NB4 (cell line): ENCODE data around the gene SPAG17.

Experiments
- DNase-seq: peaks from one replicate; pipeline ENCODE4 v3.0.0; 2010; ENCODE audit warnings: low read depth
- H3K4me3 ChIP-seq: one replicate; pipeline ENCODE4 v1.5.1; 2011; ENCODE audit warnings: mild to moderate bottlenecking, low read depth, low read length, moderate library complexity
- MYC ChIP-seq: IDR thresholded peaks from 2 replicates; pipeline ENCODE4 v1.6.1; 2011; ENCODE audit warnings: low read depth, low read length
- POLR2A ChIP-seq: IDR thresholded peaks from 2 replicates; pipeline ENCODE4 v1.6.1; 2011; ENCODE audit warnings: mild to moderate bottlenecking; ENCODE audit not compliant: insufficient read length; ENCODE audit errors: extremely low read depth
- TF ChIP-seq, protein P1 (sequence below): IDR thresholded peaks from one replicate; pipeline ENCODE4 v1.5.1; 2012; ENCODE audit warnings: low read depth, low read length
- TF ChIP-seq, protein P2 (sequence below): IDR thresholded peaks from 2 replicates; pipeline ENCODE4 v1.6.1; 2011; ENCODE audit warnings: low read depth, low read length

Gene SPAG17

DNA sequence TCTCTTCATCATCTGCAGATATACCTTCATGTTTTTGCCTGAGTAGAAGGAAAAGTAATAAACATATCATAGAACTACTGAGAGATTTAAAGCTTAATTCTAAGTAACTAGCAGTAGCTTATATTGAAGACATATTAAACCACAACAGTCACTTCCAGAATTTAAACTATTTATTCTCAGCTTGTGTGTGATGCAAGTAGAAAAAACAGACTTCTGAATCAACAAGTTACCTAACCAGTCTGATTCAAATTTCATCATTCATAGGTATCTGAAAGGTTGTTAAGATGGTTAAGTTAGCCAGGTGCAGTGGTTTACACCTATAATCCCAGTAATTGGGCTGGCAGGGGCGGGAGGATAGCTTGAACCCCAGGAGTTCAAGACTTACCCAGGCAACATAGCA, 41.9 kb downstream of the SPAG17 start:
- TF ChIP-seq, protein P1, sequence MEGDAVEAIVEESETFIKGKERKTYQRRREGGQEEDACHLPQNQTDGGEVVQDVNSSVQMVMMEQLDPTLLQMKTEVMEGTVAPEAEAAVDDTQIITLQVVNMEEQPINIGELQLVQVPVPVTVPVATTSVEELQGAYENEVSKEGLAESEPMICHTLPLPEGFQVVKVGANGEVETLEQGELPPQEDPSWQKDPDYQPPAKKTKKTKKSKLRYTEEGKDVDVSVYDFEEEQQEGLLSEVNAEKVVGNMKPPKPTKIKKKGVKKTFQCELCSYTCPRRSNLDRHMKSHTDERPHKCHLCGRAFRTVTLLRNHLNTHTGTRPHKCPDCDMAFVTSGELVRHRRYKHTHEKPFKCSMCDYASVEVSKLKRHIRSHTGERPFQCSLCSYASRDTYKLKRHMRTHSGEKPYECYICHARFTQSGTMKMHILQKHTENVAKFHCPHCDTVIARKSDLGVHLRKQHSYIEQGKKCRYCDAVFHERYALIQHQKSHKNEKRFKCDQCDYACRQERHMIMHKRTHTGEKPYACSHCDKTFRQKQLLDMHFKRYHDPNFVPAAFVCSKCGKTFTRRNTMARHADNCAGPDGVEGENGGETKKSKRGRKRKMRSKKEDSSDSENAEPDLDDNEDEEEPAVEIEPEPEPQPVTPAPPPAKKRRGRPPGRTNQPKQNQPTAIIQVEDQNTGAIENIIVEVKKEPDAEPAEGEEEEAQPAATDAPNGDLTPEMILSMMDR = no peak
- TF ChIP-seq MYC = no peak
- TF ChIP-seq, protein P2, sequence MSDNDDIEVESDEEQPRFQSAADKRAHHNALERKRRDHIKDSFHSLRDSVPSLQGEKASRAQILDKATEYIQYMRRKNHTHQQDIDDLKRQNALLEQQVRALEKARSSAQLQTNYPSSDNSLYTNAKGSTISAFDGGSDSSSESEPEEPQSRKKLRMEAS = no peak
- TF ChIP-seq POLR2A = no peak

GRCh38 chr1:118142546-118142945, 42.5 kb downstream of the SPAG17 start:
- TF ChIP-seq, protein P2 = no peak
- TF ChIP-seq MYC = no peak
- no peak for DNase-seq
- H3K4me3 ChIP-seq = no peak overlapping the region

More for the DNA sequence above, 41.9 kb downstream of the SPAG17 start:
- no peak overlapping the region for H3K4me3 ChIP-seq
- no peak for DNase-seq

DNA sequence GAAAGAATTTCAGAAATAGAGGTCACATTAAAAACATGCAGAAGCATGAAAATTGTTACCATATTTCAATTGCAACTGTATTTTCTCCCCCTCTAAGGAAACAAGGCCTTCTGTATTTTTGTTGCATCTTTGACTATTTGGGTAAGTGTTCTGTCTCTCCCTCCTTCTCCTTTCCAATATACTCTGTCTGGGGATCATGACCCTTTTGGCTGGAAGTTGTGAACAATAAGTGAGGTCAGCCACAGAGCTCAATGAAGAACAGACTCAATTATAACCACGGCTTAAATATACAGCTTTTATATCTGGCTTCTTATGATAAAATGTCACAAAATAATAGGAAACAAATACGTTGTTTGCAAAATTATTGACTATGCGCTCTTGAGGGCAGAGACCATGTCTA, 47.1 kb downstream of the SPAG17 start:
- no peak overlapping the region for H3K4me3 ChIP-seq
- TF ChIP-seq POLR2A = no peak
- TF ChIP-seq MYC = no peak
- TF ChIP-seq, protein P1 = no peak
- TF ChIP-seq, protein P2 = no peak

DNA sequence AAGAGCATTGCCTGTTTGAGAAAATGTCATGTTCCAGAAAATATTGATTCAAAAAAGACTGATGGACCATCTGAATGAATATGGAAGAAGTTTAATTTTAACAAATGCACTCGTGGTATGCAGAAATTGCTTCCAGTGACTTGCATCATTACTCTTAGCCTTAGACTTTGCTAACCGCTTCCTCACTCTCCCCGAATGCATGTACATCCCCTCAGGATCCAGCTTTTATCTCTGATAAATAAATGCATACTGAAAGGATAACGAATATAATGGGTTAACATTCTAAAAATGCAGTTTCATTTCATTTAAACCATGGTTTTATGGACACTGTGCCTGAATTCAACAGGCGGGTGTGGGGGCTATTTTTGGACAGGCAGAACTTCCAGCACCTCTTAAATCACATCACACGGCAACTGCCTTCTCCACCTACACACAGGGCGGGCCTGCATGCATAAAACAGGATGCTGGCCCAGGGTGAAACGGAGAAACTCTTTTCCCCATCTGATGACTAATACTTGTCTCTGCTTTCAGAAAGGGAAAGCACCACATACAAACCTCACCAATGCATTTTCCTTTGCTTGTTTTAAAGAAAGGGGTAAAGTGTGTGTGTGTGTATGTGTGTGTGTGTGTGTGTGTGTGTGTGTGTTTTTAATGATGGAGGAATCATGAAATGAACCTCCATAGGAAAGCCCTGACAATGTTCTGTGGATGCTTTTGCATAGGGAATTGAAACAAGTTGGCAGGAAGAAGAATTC, 48.7 kb downstream of the SPAG17 start:
- TF ChIP-seq, protein P1 = no peak
- TF ChIP-seq POLR2A (no peak), MYC (no peak)
- TF ChIP-seq, protein P2 = no peak
- DNase-seq = no peak
- H3K4me3 ChIP-seq = no peak overlapping the region

More for the DNA sequence above, 47.1 kb downstream of the SPAG17 start:
- DNase-seq = no peak

DNA sequence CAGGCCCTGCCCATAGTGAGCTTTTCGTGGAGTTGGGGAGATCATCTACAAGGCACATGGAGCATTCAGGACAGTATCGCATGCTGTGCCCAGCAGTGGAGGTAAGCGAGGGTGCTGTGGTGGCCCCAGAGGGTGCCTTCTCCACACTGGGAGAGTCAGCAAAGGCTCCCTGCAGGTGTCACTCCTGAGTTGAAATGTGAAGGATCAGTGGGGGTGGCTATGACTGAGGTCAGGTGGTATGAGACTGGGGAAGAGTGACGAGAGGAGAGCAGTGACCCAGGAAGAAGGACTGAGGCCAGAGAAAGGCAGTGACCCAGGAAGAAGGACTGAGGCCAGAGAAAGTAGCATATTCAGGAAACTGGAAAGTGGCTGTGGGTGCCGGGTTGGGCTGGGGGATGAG, 53.0 kb downstream of the SPAG17 start:
- no peak overlapping the region for H3K4me3 ChIP-seq
- TF ChIP-seq, protein P2 = no peak
- TF ChIP-seq MYC (no peak), POLR2A (no peak)
- TF ChIP-seq, protein P1 = no peak
- DNase-seq = no peak

- TF ChIP-seq MYC (no peak), POLR2A (no peak)
- TF ChIP-seq, protein P2 = no peak
- TF ChIP-seq, protein P1 = no peak
- H3K4me3 ChIP-seq = no peak overlapping the region
- no peak for DNase-seq
Measured at GRCh38 chr1:118128761-118129160, 56.3 kb downstream of the SPAG17 start.
